Fibroblast of mammary gland (primary cell): ENCODE results near the gene DRD1.
"Not testable (repeated sequence)": the region's sequence is repeated elsewhere in the genome, so short reads cannot be mapped to it uniquely, and the experiment has no call there.

ENCODE experiments used
- DNase-seq: peaks from one replicate; pipeline ENCODE4 v3.0.0-alpha.2; 2010; ENCODE audit warnings: low read depth
- H3K4me3 ChIP-seq: 2 replicates; pipeline ENCODE4 v1.5.1; 2011; ENCODE audit warnings: low read depth, mild to moderate bottlenecking, low read length, moderate library complexity; ENCODE audit not compliant: control insufficient read depth
- CTCF ChIP-seq: conservative IDR thresholded peaks from 2 replicates; pipeline ENCODE4 v1.5.1; 2011; ENCODE audit warnings: low read depth, low read length, inconsistent platforms; ENCODE audit not compliant: control insufficient read depth, insufficient read depth

Gene DRD1

GRCh38 chr5:175438234-175438857 is 5.6 kb downstream of the DRD1 start:
- TF ChIP-seq CTCF, result no peak
- H3K4me3 ChIP-seq, result no peak overlapping the region
- DNase-seq, result no peak

GRCh38 chr5:175436359-175436758 is 7.6 kb downstream of the DRD1 start:
- no peak for TF ChIP-seq CTCF
- H3K4me3 ChIP-seq, result no peak overlapping the region
- DNase-seq, result no peak

GRCh38 chr5:175434800-175435199 is 9.2 kb downstream of the DRD1 start:
- TF ChIP-seq CTCF, result no peak
- DNase-seq, result no peak
- H3K4me3 ChIP-seq, result no peak overlapping the region

- no peak for TF ChIP-seq CTCF
- no peak for DNase-seq
- no peak overlapping the region for H3K4me3 ChIP-seq
Measured at GRCh38 chr5:175427762-175428161, 16.2 kb downstream of the DRD1 start.

GRCh38 chr5:175424594-175424993 is 19.4 kb downstream of the DRD1 start:
- not testable (repeated sequence) for H3K4me3 ChIP-seq, DNase-seq

GRCh38 chr5:175422058-175422457 is 21.9 kb downstream of the DRD1 start:
- DNase-seq, result no peak
- H3K4me3 ChIP-seq, result no peak overlapping the region
- TF ChIP-seq CTCF, result no peak

GRCh38 chr5:175420383-175420782 is 23.6 kb downstream of the DRD1 start:
- DNase-seq, result no peak
- H3K4me3 ChIP-seq, result no peak overlapping the region
- TF ChIP-seq CTCF, result no peak
